PC-3 (cell line): Measurements from ENCODE around the gene MAP7D1. TPM values are rescaled to one million over a fixed set of nuclear protein-coding genes. Genes with fewer than 3 reads are reported as not detected.

Source experiments
- ATAC-seq: fragments of 200-7000 bp; cut with Tn5 transposase; 2 replicates; pipeline ENCODE4 v1.9.1; 2020; ENCODE audit warnings: mild to moderate bottlenecking, moderate library complexity
- BruUV-seq: library from RNA; stranded (reverse); fragments of 400-500 nt; replicated peaks from 2 replicates; lab custom pipeline; 2021; lab: Mats Ljungman, UMichigan
- CTCF ChIA-PET: fragments of 300-600 bp; sonication (Branson Sonifier 250); formaldehyde crosslinking; loops from one replicate; lab custom pipeline; 2022; ENCODE audit warnings: antibody characterized with exemption; lab: Charles Lee
- POLR2A ChIA-PET: fragments of 300-600 bp; sonication (Branson Sonifier 250); formaldehyde crosslinking; loops from one replicate; lab custom pipeline; 2022; ENCODE audit warnings: antibody characterized with exemption; ENCODE audit not compliant: unreplicated experiment; lab: Charles Lee
- DNase-seq: peaks from one replicate; pipeline ENCODE4 v3.0.0-alpha.2; 2015
- H2AFZ ChIP-seq: fragments of 300-600 bp; sonication (generic); 2 replicates; pipeline ENCODE4 v1.6.0; 2016; ENCODE audit warnings: antibody characterized with exemption, low read length
- H3F3A ChIP-seq: fragments of 300-600 bp; sonication (generic); one replicate; pipeline ENCODE4 v1.6.0; 2017; ENCODE audit warnings: antibody characterized with exemption, low read length, control low read depth, mild to moderate bottlenecking; ENCODE audit not compliant: unreplicated experiment
- H3K27ac ChIP-seq: fragments of 300-600 bp; sonication (generic); 2 replicates; pipeline ENCODE4 v1.5.1; 2016; ENCODE audit warnings: mild to moderate bottlenecking, low read length
- H3K27me3 ChIP-seq: fragments of 300-600 bp; sonication (generic); 2 replicates; pipeline ENCODE4 v1.6.1; 2016; ENCODE audit warnings: low read length, mixed read lengths
- H3K36me3 ChIP-seq: fragments of 300-600 bp; sonication (generic); 2 replicates; pipeline ENCODE4 v1.6.1; 2016; ENCODE audit warnings: low read depth, mixed run types, low read length, mixed read lengths
- H3K4me1 ChIP-seq: fragments of 300-600 bp; sonication (generic); 2 replicates; pipeline ENCODE4 v1.5.1; 2016; ENCODE audit warnings: low read length; ENCODE audit not compliant: insufficient read depth
- H3K4me2 ChIP-seq: fragments of 300-600 bp; sonication (generic); 2 replicates; pipeline ENCODE4 v1.6.0; 2016; ENCODE audit warnings: low read length
- H3K4me3 ChIP-seq: fragments of 300-600 bp; sonication (generic); 2 replicates; pipeline ENCODE4 v1.5.1; 2016; ENCODE audit warnings: mild to moderate bottlenecking, low read length, mixed read lengths
- H3K79me2 ChIP-seq: fragments of 300-600 bp; sonication (generic); 2 replicates; pipeline ENCODE4 v1.6.1; 2017; ENCODE audit warnings: low read length, mixed read lengths
- H3K9ac ChIP-seq: fragments of 300-600 bp; sonication (generic); 2 replicates; pipeline ENCODE4 v1.6.0; 2016; ENCODE audit warnings: mild to moderate bottlenecking, low read length
- H3K9me2 ChIP-seq: fragments of 300-600 bp; sonication (generic); replicated peaks from 2 replicates; pipeline ENCODE4 v1.6.1; 2016; ENCODE audit warnings: mixed run types, low read length, mixed read lengths
- H3K9me3 ChIP-seq: fragments of 300-600 bp; sonication (generic); 2 replicates; pipeline ENCODE4 v1.6.1; 2016; ENCODE audit warnings: low read length, mixed read lengths
- H4K20me1 ChIP-seq: fragments of 300-600 bp; sonication (generic); 2 replicates; pipeline ENCODE4 v1.6.1; 2016; ENCODE audit warnings: low read length, mixed read lengths
- CTCF ChIP-seq: fragments of 300-600 bp; sonication (generic); conservative IDR thresholded peaks from 2 replicates; pipeline ENCODE4 v1.5.1; 2017; ENCODE audit warnings: antibody characterized with exemption, low read depth, mild to moderate bottlenecking, low read length
- EZH2 ChIP-seq: fragments of 300-600 bp; sonication (generic); IDR thresholded peaks from one replicate; pipeline ENCODE4 v1.6.1; 2017; ENCODE audit warnings: antibody characterized with exemption, mild to moderate bottlenecking, low read length; ENCODE audit not compliant: unreplicated experiment
- EZH2phosphoT487 ChIP-seq: fragments of 300-600 bp; sonication (generic); IDR thresholded peaks from 2 replicates; pipeline ENCODE4 v1.6.1; 2018; ENCODE audit warnings: mild to moderate bottlenecking, antibody characterized with exemption, low read length, borderline replicate concordance
- intact Hi-C: fragments of 100-400 bp; cut with micrococcal nuclease; formaldehyde crosslinking; loops from 2 replicates; pipeline ENCODE4 v1.9.0; 2023
- total RNA-seq: library from RNA; depleted of rRNA; stranded (reverse); fragments of >200 nt; gene quantifications from 2 replicates; pipeline ENCODE4 v1.2.3, GENCODE V29; 2014

Gene MAP7D1
- total RNA-seq, 1 experiment from 2014 or later, result 113 TPM

DNA sequence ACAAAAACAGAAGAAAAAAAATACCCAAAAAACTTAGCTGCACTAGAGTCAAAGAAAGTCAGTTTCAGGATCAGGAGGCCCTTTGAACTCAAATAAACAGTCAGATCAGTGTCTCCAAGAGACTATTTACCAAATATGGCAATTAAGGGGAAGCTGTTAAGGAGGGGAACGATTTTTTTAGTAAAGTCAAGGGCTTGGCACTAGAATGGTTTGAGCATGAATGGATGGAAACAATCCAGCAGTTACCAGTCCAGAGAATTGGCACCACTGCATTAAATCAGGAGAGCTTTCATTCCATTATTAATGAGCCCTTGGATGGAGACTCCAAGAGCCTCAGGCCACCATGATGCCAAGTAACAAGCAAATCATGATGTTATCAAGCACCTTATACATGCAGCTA, 13.8 kb upstream of the MAP7D1 start:
- Histone ChIP-seq H3K27me3 (no peaks in the 10 kb centered on the region), H3K4me1 (peaks cover 12% of the 10 kb centered on the region), H3K27ac (no peak overlapping the region), H3K9me3 (no peaks in the 10 kb centered on the region), H3K9ac (no peak overlapping the region), H3K9me2 (no peaks in the 10 kb centered on the region), H4K20me1 (no peaks in the 10 kb centered on the region), H3K79me2 (peaks cover 75% of the 10 kb centered on the region), H3K36me3 (peaks cover 29% of the 10 kb centered on the region), H3K4me2 (no peak overlapping the region), H2AFZ (no peak overlapping the region), H3K4me3 (no peak overlapping the region), H3F3A (no peaks in the 10 kb centered on the region)
- intact Hi-C loops, result no loop called here
- no peak for ATAC-seq
- BruUV-seq, result no TSS peak
- ChIA-PET CTCF (interaction anchor here (0.7 kb wide), 1 partner anchor 337 kb away, joined by 8 read pairs; no protein-coding TSS in a partner anchor), POLR2A (interaction anchor here (0.6 kb wide), 2 partner anchors 14 to 19 kb away, joined by 3 to 8 read pairs; no protein-coding TSS in a partner anchor)
- TF ChIP-seq EZH2 (no peak), CTCF (no peak), EZH2phosphoT487 (no peak)
- DNase-seq, result no peak

DNA sequence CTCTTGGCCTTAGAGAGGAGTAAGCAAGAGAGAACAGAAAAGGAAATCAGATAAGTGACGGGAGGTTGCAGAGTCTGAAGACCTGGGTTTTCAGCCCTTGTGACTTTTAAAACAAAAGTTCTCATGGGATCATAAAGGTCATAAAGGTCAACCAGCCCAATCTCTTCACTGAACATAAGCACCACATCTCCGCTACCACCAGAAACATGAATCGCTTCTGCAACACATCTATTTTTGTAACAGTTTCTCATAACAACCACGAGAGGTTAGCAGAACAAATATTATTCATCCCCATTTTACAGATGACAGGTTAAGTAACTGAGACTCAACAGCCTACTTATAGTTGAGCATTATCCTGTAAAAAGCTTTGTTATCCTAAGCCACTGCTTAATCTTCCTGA, 12.5 kb upstream of the MAP7D1 start:
- no peak overlapping the region for H3K9ac ChIP-seq
- H3K36me3 ChIP-seq, result peaks cover 16% of the 10 kb centered on the region
- BruUV-seq, result no TSS peak
- POLR2A ChIA-PET, result no interaction called here
- H3K9me3 ChIP-seq, result no peaks in the 10 kb centered on the region
- H2AFZ ChIP-seq, result no peak overlapping the region
- H3K4me3 ChIP-seq, result no peak overlapping the region
- 0 out of 2 replicates have a peak, but pooled peaks cover 3% of the 10 kb centered on the region for H4K20me1 ChIP-seq
- no peak overlapping the region for H3K27ac ChIP-seq
- no peak for ATAC-seq
- H3K27me3 ChIP-seq, result no peaks in the 10 kb centered on the region
- intact Hi-C loops, result no loop called here
- TF ChIP-seq EZH2phosphoT487 (no peak), CTCF (no peak), EZH2 (no peak)
- peaks cover 11% of the 10 kb centered on the region for H3K4me1 ChIP-seq
- CTCF ChIA-PET, result no interaction called here
- no peaks in the 10 kb centered on the region for H3F3A ChIP-seq
- H3K79me2 ChIP-seq, result peaks cover 88% of the 10 kb centered on the region
- H3K9me2 ChIP-seq, result no peaks in the 10 kb centered on the region
- H3K4me2 ChIP-seq, result no peak overlapping the region
- no peak for DNase-seq

GRCh38 chr1:36144413-36144812, 11.5 kb upstream of the MAP7D1 start:
- CTCF ChIA-PET, result no interaction called here
- no peak for DNase-seq
- Histone ChIP-seq H3K4me3 (no peak overlapping the region), H3K36me3 (peaks cover 13% of the 10 kb centered on the region), H3F3A (no peaks in the 10 kb centered on the region), H3K9me2 (no peaks in the 10 kb centered on the region), H3K27ac (no peak overlapping the region), H3K79me2 (peaks cover 94% of the 10 kb centered on the region), H3K4me2 (no peak overlapping the region), H2AFZ (no peak overlapping the region), H4K20me1 (0 out of 2 replicates have a peak, but pooled peaks cover 7% of the 10 kb centered on the region), H3K27me3 (no peaks in the 10 kb centered on the region), H3K9me3 (no peaks in the 10 kb centered on the region), H3K9ac (no peak overlapping the region), H3K4me1 (peaks cover 11% of the 10 kb centered on the region)
- intact Hi-C loops, result no loop called here
- TF ChIP-seq CTCF, result no peak
- no peak for TF ChIP-seq EZH2
- no peak for TF ChIP-seq EZH2phosphoT487
- ATAC-seq, result no peak
- no TSS peak for BruUV-seq
- POLR2A ChIA-PET, result no interaction called here
